ENCODE results near the gene TCF20. TPM values are rescaled to one million over a fixed set of nuclear protein-coding genes. Genes with fewer than 3 reads are reported as not detected.

Gene TCF20
- total and polyA plus RNA-seq, 12 donors, result 5.6 to 43.9 (median 24.3) TPM

DNA sequence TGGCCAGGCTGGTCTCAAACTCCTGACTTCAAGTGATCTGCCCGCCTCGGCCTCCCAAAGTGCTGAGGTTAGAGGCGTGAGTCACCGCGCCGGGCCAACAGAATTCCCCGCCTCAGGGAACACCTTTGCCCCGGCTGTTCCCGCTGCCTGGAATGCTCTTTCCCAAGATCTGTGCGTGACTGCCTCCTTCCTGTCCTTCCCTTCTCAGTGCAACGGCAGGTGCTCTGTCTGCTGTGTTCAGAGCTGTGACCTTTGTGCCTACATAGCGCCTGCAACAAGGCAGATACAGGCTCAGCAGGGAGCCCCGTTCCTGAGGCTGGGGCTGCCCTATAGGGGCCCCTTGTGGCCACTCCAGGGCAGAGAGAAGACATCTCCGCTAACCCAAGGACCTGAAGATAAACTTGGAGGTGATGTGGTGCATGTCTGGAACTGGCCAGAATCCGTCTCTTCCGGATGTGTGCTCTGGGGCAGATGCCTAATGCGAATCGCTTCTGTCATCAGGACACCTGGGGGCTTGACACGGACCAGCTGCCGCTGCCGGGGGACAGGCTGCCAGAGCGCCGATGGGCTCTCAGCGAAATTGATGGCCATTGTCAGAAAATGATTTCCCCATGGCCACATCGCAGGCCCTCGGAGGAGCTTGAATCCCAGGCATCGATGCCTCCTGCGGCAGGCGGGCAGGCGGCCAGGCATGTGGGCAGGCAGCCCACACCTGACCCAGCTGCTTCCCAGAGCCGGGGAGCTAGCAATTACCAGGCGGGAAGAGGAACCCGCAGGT is 43.5 kb upstream of the TCF20 start:
- Histone ChIP-seq H3K36me3 (replicated peaks in 1 of 2) (no peaks in the 10 kb centered on the region), H3K9me3 (replicated peaks in 1 of 3) (no peaks in the 10 kb centered on the region), H3K27me3 (no peaks in the 10 kb centered on the region), H3K27ac (peak overlapping the region in 1 of 5 donors; percentile 21), H3K4me1 (replicated peaks in 1 of 2) (no peaks in the 10 kb centered on the region), H3K4me3 (no peak overlapping the region)
- TF ChIP-seq, protein P1, sequence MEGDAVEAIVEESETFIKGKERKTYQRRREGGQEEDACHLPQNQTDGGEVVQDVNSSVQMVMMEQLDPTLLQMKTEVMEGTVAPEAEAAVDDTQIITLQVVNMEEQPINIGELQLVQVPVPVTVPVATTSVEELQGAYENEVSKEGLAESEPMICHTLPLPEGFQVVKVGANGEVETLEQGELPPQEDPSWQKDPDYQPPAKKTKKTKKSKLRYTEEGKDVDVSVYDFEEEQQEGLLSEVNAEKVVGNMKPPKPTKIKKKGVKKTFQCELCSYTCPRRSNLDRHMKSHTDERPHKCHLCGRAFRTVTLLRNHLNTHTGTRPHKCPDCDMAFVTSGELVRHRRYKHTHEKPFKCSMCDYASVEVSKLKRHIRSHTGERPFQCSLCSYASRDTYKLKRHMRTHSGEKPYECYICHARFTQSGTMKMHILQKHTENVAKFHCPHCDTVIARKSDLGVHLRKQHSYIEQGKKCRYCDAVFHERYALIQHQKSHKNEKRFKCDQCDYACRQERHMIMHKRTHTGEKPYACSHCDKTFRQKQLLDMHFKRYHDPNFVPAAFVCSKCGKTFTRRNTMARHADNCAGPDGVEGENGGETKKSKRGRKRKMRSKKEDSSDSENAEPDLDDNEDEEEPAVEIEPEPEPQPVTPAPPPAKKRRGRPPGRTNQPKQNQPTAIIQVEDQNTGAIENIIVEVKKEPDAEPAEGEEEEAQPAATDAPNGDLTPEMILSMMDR (IDR thresholded peaks at IDR 0.05), result peak in 5 of 6 experiments; percentile 30 to 46 (median 44)
- no peak for TF ChIP-seq POLR2A (IDR thresholded peaks at IDR 0.05)
- 38 to 52% (median 48%) methylated on average over 18 to 33 of the region's 33 CpGs for WGBS, 4 donors
- intact Hi-C loops (cut with DNase I), result no loop called here
- DNase-seq, result peak in 6 of 7 donors; percentile 31 to 76 (median 39)

DNA sequence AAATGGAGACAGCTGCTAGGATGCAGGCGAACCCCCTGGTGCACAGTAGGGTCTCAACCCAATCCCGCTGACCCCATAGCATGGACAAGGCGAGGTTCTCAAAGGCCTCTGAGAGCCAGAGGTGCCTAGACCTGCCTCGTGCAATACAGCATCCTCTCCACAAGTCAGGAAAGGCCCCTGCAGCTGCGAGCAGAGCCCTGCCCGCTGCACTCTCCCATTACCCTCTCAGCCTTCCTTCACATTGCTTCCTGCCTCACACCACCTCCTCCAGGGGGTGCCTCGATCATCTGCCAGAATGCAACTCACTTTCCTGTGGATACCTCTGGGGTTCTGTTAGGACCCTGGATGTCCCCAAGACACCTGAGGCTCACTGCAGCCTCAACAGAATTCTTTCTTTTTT is 42.8 kb upstream of the TCF20 start:
- TF ChIP-seq, protein P1 (IDR thresholded peaks at IDR 0.05), result no peak
- no peak for TF ChIP-seq POLR2A (IDR thresholded peaks at IDR 0.05)
- Histone ChIP-seq H3K4me3 (no peak overlapping the region), H3K4me1 (replicated peaks in 1 of 2) (no peaks in the 10 kb centered on the region), H3K9me3 (replicated peaks in 1 of 3) (no peaks in the 10 kb centered on the region), H3K36me3 (replicated peaks in 1 of 2) (no peaks in the 10 kb centered on the region), H3K27ac (no peak overlapping the region), H3K27me3 (no peaks in the 10 kb centered on the region)
- no peak for DNase-seq
- WGBS, 4 donors, result 84 to 90% (median 87%) methylated on average over 4 to 7 of the region's 7 CpGs
- intact Hi-C loops (cut with DNase I), result no loop called here

DNA sequence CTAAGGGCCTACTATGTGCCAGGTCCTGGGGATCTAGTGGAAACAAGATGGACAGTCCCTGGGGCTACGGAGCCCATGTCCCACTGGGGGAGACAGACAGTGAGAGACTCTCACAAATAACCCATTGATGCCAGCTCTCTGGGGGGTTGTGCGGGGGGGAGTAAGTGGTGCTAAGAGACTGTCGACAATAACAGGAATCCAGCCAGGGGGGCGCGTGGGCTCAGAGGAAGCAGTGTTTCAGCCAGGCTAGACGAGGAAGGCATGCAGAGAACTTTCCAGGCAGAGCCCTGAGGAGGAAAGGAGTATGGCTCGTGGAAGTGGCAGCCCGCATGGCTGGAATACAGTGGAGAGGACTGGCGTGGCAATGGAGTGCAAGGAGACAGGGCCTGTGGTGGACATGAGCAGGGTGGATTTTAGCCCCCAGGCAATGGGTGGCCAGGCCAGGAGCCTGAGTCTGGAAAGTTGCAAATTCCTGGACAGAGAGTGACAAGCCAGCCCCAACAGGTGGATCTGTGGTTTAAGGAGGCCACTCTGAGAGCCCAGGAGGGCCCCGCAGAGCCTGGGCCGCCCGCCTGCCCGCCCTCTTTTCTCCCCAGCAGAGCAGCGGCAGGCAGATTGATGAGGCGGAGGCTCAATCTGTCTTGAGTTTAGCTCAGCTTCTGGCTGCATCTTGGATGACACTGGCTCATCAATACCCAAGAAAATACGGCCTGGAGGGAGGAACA is 40.0 kb upstream of the TCF20 start:
- whole genome bisulfite sequencing, 4 donors, result 83 to 86% (median 84%) methylated on average over 10 to 16 of the region's 16 CpGs
- intact Hi-C loops (cut with DNase I), result no loop called here
- DNase-seq, result no peak
- no peaks in the 10 kb centered on the region for H3K27me3 ChIP-seq
- H3K27ac ChIP-seq, result no peak overlapping the region
- H3K9me3 ChIP-seq (replicated peaks in 1 of 3), result no peaks in the 10 kb centered on the region
- no peak overlapping the region for H3K4me3 ChIP-seq
- no peaks in the 10 kb centered on the region for H3K4me1 ChIP-seq (replicated peaks in 1 of 2)
- TF ChIP-seq, protein P1 (IDR thresholded peaks at IDR 0.05), result no peak
- TF ChIP-seq POLR2A (IDR thresholded peaks at IDR 0.05), result no peak
- H3K36me3 ChIP-seq (replicated peaks in 1 of 2), result no peaks in the 10 kb centered on the region

DNA sequence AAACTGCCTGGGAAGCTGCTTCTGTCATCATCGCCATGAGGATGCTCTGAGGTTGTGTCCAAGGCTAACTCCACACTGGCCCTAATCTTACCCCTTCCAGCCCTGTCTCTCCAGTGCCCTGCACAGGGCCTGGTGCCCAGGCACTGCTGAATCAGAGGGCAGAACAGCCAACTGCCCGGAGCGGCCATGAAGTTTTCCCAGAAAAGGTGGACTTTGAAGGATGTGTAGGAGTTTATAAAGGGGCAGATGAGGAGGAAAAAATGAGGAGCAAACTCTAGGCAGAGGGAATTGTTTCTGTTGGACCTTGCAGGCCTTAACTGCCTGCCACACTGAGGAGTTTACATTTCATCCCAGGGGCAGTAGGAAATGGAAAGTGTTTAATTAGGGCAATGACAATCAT is 39.4 kb upstream of the TCF20 start:
- 72 to 97% (median 76%) methylated on average over 3 of the region's 3 CpGs for WGBS, 4 donors
- intact Hi-C loops (cut with DNase I), result no loop called here
- H3K4me1 ChIP-seq (replicated peaks in 1 of 2), result no peaks in the 10 kb centered on the region

More for the DNA sequence above, 39.4 kb upstream of the TCF20 start:
- H3K27ac ChIP-seq, result no peak overlapping the region
- H3K36me3 ChIP-seq (replicated peaks in 1 of 2), result no peaks in the 10 kb centered on the region
- H3K9me3 ChIP-seq (replicated peaks in 1 of 3), result no peaks in the 10 kb centered on the region
- DNase-seq, result no peak
- H3K27me3 ChIP-seq, result no peaks in the 10 kb centered on the region
- TF ChIP-seq, protein P1 (IDR thresholded peaks at IDR 0.05), result no peak
- TF ChIP-seq POLR2A (IDR thresholded peaks at IDR 0.05), result no peak
- H3K4me3 ChIP-seq, result no peak overlapping the region
